GM21619 (cell line): ENCODE data around the gene GLB1L2.

ENCODE experiments used
- ATAC-seq: cut with Tn5 transposase; IDR thresholded peaks from one replicate; pipeline ENCODE4 v1.9.1; 2021; ENCODE audit not compliant: unreplicated experiment

GLB1L2 gene

DNA sequence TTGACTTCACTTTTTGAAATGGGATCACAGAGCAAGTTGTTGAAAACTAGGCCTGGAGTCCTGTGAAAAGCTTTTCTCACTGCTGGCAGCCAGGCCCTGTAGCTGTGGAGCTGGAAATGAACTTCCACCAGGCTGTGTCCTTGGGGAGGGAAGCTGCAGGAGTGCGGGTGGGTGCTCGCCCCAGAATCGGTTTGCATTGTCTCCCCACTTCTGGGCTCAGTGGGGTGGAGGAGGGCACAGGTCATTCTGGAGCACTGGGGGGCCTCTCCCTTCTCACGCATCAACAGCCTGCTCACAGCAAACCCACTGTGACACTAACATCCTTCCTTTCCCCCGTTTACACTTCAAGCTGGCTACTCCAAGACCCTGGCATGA lies 15.2 kb downstream of the GLB1L2 start:
- ATAC-seq, result no peak

GRCh38 chr11:134347441-134347840 lies 15.7 kb downstream of the GLB1L2 start:
- ATAC-seq, result no peak

GRCh38 chr11:134349109-134349801 lies 17.5 kb downstream of the GLB1L2 start:
- ATAC-seq, result peak; percentile 49

DNA sequence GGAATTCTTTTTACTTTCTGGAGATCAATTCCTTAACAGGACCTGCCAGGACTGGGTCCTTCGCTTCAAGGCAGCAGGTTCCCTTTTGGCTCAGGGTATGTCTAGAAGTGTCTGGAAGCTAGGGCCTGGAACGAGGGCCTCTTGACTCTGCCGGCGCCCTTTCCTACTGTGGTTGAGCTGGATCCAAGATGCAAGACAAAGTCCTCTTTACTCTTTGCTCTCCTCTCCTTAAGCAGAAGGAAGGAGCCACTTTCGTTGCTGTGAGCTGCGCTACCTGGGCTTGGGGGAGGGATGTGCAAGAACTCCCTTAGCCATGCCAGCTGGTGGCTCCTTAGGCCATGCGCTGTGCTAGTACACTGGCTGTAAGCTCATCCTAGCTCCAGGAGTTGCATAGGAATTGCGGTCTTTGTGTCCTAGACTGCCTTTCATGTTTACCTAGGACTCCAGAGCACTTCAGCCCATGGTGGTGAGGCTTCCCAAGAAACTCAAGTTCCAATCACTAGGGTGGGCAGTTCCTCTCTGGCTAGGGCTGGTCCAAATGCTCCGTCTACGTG lies 18.1 kb downstream of the GLB1L2 start:
- no peak for ATAC-seq

- peak; percentile 76 for ATAC-seq
Measured at GRCh38 chr11:134350381-134350780, 18.6 kb downstream of the GLB1L2 start.

DNA sequence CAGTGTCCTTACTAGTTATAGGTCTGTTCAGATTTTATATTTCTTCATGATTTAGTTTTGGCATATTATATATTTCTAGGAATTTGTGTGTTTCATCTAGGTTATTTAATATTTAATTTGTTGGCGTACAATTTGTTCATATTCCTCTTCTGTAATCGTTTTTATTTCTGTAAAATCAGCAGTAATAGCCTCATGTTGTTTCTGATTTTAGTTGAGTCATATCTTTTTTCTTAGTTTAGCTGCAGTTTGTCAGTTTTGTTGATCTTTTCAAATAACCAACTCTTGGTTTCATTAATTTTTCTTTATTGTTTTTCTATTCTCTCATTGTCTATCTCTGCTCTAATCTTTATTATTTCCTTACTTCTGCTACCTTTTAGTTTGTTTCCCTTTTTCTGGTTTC lies 20.3 kb downstream of the GLB1L2 start:
- no peak for ATAC-seq

DNA sequence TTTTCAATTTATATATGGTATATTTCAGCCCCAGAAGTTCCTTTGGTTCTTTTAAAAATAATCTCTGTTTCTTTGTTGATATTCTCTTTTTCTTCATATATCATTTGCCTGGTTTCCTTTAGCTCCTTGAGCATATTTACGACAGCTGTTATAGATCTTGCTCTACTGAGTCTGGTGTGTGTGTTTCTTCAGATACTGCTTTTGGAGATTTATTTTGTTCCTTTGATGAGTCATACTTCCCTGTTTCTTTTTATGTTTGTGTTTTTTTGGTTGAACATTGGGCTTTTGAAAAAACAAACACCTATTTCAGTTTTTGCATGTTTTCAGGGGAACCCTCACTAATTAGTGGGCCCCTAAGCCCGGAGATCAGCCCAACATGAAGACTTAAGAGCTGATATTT lies 23.3 kb downstream of the GLB1L2 start:
- no peak for ATAC-seq

GRCh38 chr11:134355656-134356055 lies 23.9 kb downstream of the GLB1L2 start:
- no peak for ATAC-seq

- ATAC-seq, result no peak
Measured at GRCh38 chr11:134356656-134357544, 25.1 kb downstream of the GLB1L2 start.

DNA sequence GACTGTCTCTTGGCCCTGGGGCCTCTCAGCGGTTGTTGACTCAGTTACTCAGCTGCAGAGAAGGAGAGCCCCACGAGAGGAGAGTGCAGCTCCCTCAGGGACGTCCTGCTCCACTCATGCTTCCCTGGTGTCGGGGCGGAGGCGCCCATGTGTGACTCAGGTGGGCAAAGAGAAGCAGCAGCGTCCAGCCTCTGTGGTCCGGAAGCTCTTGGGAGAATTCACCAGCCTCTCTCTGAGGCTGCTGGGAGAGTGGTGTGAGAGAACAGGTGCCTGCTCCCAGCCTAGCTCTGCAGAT lies 25.7 kb downstream of the GLB1L2 start:
- no peak for ATAC-seq

DNA sequence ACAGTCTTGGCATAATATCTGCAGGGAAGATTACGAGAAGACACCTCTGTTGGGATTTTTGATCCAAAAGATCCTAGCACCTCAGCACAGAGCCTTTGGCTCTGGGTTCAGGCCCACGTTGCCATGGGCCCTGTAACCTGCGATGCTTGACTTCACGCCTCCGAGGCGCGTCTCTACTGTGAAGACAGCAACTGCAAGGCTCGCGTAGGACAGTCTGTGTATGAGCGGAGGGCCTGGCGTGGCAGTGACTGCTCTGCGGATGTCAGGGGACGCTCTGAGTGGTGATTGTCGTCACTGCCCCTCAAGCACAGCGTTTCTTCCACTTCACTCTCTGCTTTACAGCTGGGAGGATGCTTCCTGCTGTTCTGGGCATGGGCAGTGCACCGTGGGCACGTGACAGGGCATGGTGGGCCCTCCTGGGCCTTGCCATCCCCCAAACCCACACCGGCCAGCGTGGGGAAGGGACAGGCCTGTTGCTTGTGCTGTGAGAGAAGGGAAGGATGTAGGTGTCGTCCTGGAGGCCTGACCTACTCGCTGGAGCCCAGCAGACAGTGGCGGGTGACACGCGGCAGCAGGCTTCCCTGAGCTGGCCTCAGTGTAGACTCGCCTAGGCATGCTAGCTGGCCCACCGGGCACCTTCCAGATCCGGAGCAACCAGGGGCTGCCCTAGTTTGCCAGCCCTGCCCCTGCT lies 26.5 kb downstream of the GLB1L2 start:
- ATAC-seq, result no peak

DNA sequence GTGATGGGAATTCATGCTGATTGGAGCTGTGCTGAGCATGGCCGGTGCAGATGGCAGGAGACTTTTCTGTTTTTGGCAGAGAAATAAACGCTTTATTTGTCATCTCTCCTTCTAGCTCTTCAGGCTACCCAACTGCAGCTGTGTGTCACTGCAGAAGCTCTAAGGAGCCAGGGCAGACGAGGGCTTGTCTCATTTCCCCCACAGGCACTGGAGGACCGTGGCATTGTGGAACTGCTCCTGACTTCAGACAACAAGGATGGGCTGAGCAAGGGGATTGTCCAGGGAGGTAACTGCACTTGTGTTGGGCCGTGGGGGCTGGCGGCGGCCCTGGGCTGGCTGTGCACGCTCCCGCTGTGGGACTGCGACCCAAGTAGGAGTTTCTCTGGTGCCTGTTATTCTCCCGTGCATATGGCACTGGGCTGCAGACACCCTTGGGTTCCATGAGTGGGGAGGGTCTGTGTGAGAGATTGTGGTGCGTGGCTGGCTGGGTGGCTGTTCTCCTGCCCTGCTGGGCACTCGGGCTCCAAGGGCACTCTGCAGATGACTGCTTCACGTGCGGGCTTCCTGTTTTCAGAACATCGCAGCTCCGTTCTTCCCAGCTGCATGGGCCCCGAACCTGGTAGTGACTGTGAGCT lies 27.2 kb downstream of the GLB1L2 start:
- no peak for ATAC-seq

GRCh38 chr11:134359646-134360045 lies 27.9 kb downstream of the GLB1L2 start:
- no peak for ATAC-seq

- peak; percentile 91 for ATAC-seq
Measured at GRCh38 chr11:134360050-134360835, 28.5 kb downstream of the GLB1L2 start.

GRCh38 chr11:134361661-134362060 lies 29.9 kb downstream of the GLB1L2 start:
- ATAC-seq, result no peak

GRCh38 chr11:134362192-134362901 lies 30.6 kb downstream of the GLB1L2 start:
- no peak for ATAC-seq

DNA sequence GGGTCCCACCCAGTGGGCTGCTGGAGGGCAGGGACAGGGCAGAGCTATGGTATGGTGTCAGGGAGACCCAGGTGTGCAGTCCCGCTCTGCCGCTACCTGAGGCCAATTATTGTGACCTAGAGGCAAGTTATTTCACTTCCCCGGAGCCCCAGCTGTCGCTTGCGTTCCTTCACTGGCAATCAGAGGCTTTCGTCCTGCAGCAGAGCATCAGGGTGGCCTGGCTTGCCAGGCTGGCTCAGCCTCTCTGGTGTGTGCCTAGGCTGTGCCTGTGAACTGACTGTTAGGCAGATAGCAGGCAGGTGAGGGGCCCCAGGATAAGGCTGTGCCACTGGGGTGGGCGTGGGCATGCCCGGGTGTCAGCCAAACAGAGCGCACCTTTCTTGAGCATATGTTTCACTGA lies 31.4 kb downstream of the GLB1L2 start:
- no peak for ATAC-seq

DNA sequence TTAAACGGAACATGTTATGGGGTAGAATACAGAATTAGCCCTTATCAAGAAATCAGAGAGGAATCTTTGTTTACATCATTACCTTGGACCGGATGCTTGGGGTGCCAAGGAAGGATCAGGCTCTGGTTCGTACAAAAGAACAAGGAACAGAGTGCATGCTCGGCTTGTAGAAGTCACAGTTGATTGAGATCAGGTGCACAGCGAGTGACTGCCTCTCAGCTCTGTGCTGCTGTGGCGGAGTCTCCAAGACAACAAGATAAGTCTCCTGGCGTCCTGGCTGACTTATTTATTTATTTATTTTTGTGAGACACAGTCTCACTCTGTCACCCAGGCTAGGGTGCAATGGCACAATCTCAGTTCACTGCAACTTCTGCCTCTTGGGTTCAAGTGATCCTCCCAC lies 31.8 kb downstream of the GLB1L2 start:
- no peak for ATAC-seq

DNA sequence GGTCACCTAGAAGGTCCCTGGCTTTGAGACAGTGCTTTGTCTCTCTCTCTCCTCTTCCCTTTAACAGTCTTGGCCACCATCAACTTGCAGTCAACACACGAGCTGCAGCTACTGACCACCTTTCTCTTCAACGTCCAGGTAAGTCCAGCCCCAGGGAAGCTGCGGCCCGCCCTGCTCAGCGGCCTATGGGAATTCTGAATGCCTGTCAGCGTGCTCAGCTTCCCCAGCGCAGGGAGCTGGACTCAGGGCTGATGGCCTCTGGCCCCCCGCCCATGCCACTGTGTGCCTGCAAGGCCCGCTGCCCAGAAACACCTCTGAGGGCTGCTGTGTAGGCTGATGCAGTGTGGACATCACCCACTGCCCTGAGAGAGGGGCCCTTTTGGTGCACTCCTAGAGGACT lies 32.5 kb downstream of the GLB1L2 start:
- ATAC-seq, result no peak
